Measurements from ENCODE around the gene SCTR. TPM values are rescaled to one million over a fixed set of nuclear protein-coding genes. Genes with fewer than 3 reads are reported as not detected.
"Not testable (repeated sequence)": the region's sequence is repeated elsewhere in the genome, so short reads cannot be mapped to it uniquely, and the experiment has no call there.

Gene SCTR
- polyA plus RNA-seq, 4 donors, result 6.1 to 20.2 (median 9.7) TPM

GRCh38 chr2:119421304-119421703 lies 103.0 kb downstream of the SCTR start:
- DNase-seq (ENCODE audit: low read depth in 4 of 4, low spot score in 2 of 4), result no peak

GRCh38 chr2:119419803-119420508 lies 104.3 kb downstream of the SCTR start:
- DNase-seq (ENCODE audit: low read depth in 4 of 4, low spot score in 2 of 4), result no peak

GRCh38 chr2:119419065-119419464 lies 105.2 kb downstream of the SCTR start:
- DNase-seq (ENCODE audit: low read depth in 4 of 4, low spot score in 2 of 4), result no peak

GRCh38 chr2:119417908-119418307 lies 106.4 kb downstream of the SCTR start:
- no peak for DNase-seq (ENCODE audit: low read depth in 4 of 4, low spot score in 2 of 4)

- DNase-seq (ENCODE audit: low read depth in 4 of 4, low spot score in 2 of 4), result no peak
Observed at GRCh38 chr2:119416299-119416923, 107.9 kb downstream of the SCTR start.

GRCh38 chr2:119415630-119416029 lies 108.7 kb downstream of the SCTR start:
- DNase-seq (ENCODE audit: low read depth in 4 of 4, low spot score in 2 of 4), result no peak

GRCh38 chr2:119414894-119415293 lies 109.4 kb downstream of the SCTR start:
- no peak for DNase-seq (ENCODE audit: low read depth in 4 of 4, low spot score in 2 of 4)

GRCh38 chr2:119409506-119409905 lies 114.8 kb downstream of the SCTR start:
- no peak for DNase-seq (ENCODE audit: low read depth in 4 of 4, low spot score in 2 of 4)

GRCh38 chr2:119408221-119408619 lies 116.1 kb downstream of the SCTR start:
- no peak for DNase-seq (ENCODE audit: low read depth in 4 of 4, low spot score in 2 of 4)

GRCh38 chr2:119407430-119408220 lies 116.7 kb downstream of the SCTR start:
- DNase-seq (ENCODE audit: low read depth in 4 of 4, low spot score in 2 of 4), result no peak

GRCh38 chr2:119405151-119405550 lies 119.1 kb downstream of the SCTR start:
- no peak for DNase-seq (ENCODE audit: low read depth in 4 of 4, low spot score in 2 of 4)

GRCh38 chr2:119403618-119404017 lies 120.7 kb downstream of the SCTR start:
- DNase-seq (ENCODE audit: low read depth in 4 of 4, low spot score in 2 of 4), result not testable (repeated sequence)

GRCh38 chr2:119402645-119403560 lies 121.4 kb downstream of the SCTR start:
- no peak for DNase-seq (ENCODE audit: low read depth in 4 of 4, low spot score in 2 of 4)

- no peak for DNase-seq (ENCODE audit: low read depth in 4 of 4, low spot score in 2 of 4)
Observed at GRCh38 chr2:119402106-119402505, 122.2 kb downstream of the SCTR start.

GRCh38 chr2:119397196-119397595 lies 127.1 kb downstream of the SCTR start:
- DNase-seq (ENCODE audit: low read depth in 4 of 4, low spot score in 2 of 4), result no peak

- DNase-seq (ENCODE audit: low read depth in 4 of 4, low spot score in 2 of 4), result no peak
Observed at GRCh38 chr2:119393971-119394748, 130.1 kb downstream of the SCTR start.
